Left ventricle myocardium inferior (tissue), 1 donor: ENCODE data around the gene PLCL2. TPM values are rescaled to one million over a fixed set of nuclear protein-coding genes. Genes with fewer than 3 reads are reported as not detected.

Source experiments
- DNase-seq: peaks from one replicate; pipeline ENCODE4 v3.0.0-alpha.2; 2020
- H3K27ac ChIP-seq: fragments of 200-600 bp; replicated peaks from 2 replicates; pipeline ENCODE4 v1.8.0; 2021
- H3K27me3 ChIP-seq: fragments of 200-600 bp; 2 replicates; pipeline ENCODE4 v1.8.0; 2021; ENCODE audit warnings: low read depth
- H3K36me3 ChIP-seq: fragments of 200-600 bp; 2 replicates; pipeline ENCODE4 v1.8.0; 2021
- H3K4me1 ChIP-seq: fragments of 200-600 bp; 2 replicates; pipeline ENCODE4 v1.8.0; 2021
- H3K4me3 ChIP-seq: fragments of 200-600 bp; 2 replicates; pipeline ENCODE4 v1.8.0; 2021; ENCODE audit warnings: mild to moderate bottlenecking, moderate library complexity
- H3K9me3 ChIP-seq: fragments of 200-600 bp; replicated peaks from 2 replicates; pipeline ENCODE4 v1.8.0; 2021
- CTCF ChIP-seq: fragments of 200-600 bp; IDR thresholded peaks from 2 replicates; pipeline ENCODE4 v1.8.0; 2021; ENCODE audit warnings: antibody characterized with exemption, mild to moderate bottlenecking, borderline replicate concordance
- intact Hi-C: fragments of 100-400 bp; cut with micrococcal nuclease; formaldehyde crosslinking; loops from one replicate; pipeline ENCODE4 v1.11.0; 2022
- total RNA-seq: library from RNA; stranded (reverse); fragmentation: NEBNext Ultra II Directional; extraction: Animal tissue kit (Norgen Biotek cat#: 25700); gene quantifications from one replicate; pipeline ENCODE4 v1.2.1, GENCODE V29; 2021
- donor health status: DM: no; HTN: yes; CAD: no; lungs with severe emphysema.

The PLCL2 gene
- total RNA-seq, 1 donor from 2014 or later: 48.1 TPM

- Histone ChIP-seq H3K4me3 (peak overlapping the region; percentile 92), H3K27ac (peak overlapping the region; percentile 96), H3K27me3 (no peaks in the 10 kb centered on the region), H3K9me3 (no peaks in the 10 kb centered on the region), H3K36me3 (no peaks in the 10 kb centered on the region), H3K4me1 (peaks cover 63% of the 10 kb centered on the region)
- intact Hi-C loops: no loop called here
- TF ChIP-seq CTCF: no peak
- no peak for DNase-seq
These were observed 1.1 kb upstream of the PLCL2 start for GRCh38 chr3:16883723-16884083.

DNA sequence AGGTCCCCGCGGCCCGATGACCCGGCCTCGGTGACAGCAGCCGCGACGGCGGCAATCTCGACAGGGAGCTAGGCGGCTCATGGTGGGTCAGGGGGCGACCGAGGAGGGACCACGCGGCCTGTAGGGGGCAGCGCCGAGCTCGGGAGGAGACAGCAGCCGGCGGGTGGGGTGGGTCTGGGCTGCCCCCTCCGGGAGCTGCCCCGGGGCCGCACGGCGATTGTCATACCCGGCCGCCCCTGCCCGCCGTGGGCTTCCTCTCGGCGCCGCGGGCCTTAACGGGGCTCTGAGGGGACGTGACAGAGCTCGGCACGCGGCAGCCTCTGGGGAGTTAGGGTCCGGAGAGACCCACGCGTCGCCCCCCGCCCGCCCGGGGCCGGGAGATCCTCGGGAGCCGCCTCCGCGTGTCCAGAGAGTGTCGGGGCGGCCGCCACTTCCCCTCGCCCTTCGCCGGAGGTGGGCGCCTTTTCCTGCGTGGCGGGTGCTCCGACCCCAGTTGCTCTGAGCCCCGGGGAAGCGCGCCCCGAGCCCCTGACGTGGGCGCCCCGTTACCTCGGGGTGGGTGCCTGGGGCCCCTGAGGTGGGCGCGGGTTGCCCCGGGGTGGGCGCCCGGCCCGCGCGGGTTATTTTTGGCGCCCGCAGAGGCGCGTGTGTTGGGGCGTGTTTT lies 539 bp upstream of the PLCL2 start:
- Histone ChIP-seq H3K27me3 (no peaks in the 10 kb centered on the region), H3K36me3 (no peaks in the 10 kb centered on the region), H3K27ac (peak overlapping the region; percentile 96), H3K4me3 (peak overlapping the region; percentile 92), H3K9me3 (no peaks in the 10 kb centered on the region), H3K4me1 (peaks cover 69% of the 10 kb centered on the region)
- intact Hi-C loops: no loop called here
- TF ChIP-seq CTCF: peak; percentile 73
- DNase-seq: peak; percentile 75

- intact Hi-C loops: no loop called here
- TF ChIP-seq CTCF: no peak
- peak overlapping the region; percentile 96 for H3K27ac ChIP-seq
- peaks cover 84% of the 10 kb centered on the region for H3K4me1 ChIP-seq
- no peaks in the 10 kb centered on the region for H3K27me3 ChIP-seq
- no peaks in the 10 kb centered on the region for H3K36me3 ChIP-seq
- no peak for DNase-seq
- no peaks in the 10 kb centered on the region for H3K9me3 ChIP-seq
- peak overlapping the region; percentile 92 for H3K4me3 ChIP-seq
These were observed 993 bp downstream of the PLCL2 start for GRCh38 chr3:16885593-16886302.

- Histone ChIP-seq H3K27ac (peak overlapping the region; percentile 96), H3K9me3 (no peaks in the 10 kb centered on the region), H3K4me3 (peak overlapping the region; percentile 92), H3K27me3 (no peaks in the 10 kb centered on the region), H3K4me1 (peaks cover 89% of the 10 kb centered on the region), H3K36me3 (no peaks in the 10 kb centered on the region)
- no peak for DNase-seq
- no peak for TF ChIP-seq CTCF
- intact Hi-C loops: no loop called here
These were observed 1.5 kb downstream of the PLCL2 start for GRCh38 chr3:16886303-16886683.

DNA sequence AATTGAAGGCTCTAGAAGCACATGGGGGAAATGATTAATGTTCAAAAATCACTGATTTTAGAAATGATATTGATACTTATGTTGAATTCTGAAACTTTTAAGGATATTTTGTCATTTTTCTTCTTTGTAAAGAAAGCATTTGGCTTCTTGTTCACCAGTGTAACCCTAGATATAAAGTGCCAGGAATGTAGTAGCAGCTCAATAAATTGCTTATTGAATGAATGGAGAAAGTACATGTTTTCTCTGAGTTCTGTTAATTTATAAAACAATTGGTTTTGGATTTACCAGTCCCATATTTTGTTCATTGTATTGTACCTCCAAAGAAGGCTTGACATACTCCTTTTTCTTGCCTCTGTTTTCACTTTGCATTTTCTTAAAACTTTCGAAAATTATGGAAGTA lies 2.4 kb downstream of the PLCL2 start:
- intact Hi-C loops: no loop called here
- H3K27ac ChIP-seq: peak overlapping the region; percentile 96

More for the DNA sequence above, 2.4 kb downstream of the PLCL2 start:
- H3K27me3 ChIP-seq: no peaks in the 10 kb centered on the region
- no peaks in the 10 kb centered on the region for H3K36me3 ChIP-seq
- DNase-seq: no peak
- no peaks in the 10 kb centered on the region for H3K9me3 ChIP-seq
- peaks cover 91% of the 10 kb centered on the region for H3K4me1 ChIP-seq
- no peak for TF ChIP-seq CTCF
- peak overlapping the region; percentile 92 for H3K4me3 ChIP-seq
